Measurements from ENCODE around the gene C7orf25.

The C7orf25 gene

DNA sequence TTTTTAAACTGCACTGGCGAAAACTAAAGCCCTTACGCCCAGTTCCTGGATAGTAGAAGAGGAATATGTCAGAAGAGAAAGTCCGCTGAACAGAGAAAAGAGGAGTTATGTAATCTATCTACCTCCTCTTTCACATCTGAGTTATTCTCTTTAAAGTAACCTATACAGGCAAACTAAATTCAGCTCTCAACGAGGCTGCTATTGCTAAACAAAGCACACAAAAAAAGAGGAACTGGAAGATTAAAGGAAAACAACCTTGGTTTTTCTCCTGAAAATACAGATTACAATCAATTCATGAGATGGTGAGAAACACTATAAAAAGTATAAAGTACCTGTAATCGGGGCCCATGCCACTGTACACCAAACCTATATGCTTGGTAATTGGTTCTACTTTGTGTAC, 14.3 kb upstream of the C7orf25 start:
- Histone ChIP-seq H3K9me3 (ENCODE audit: low read length) (no peaks in the 10 kb centered on the region), H3K9ac (ENCODE audit: low read length) (no peak overlapping the region), H3K27me3 (ENCODE audit: control insufficient read depth in 1 of 2, insufficient read depth in 2 of 2, low read length in 2 of 2) (no peaks in the 10 kb centered on the region), H3K36me3 (ENCODE audit: insufficient read depth, low read length) (peaks cover 48% of the 10 kb centered on the region), H3K4me1 (ENCODE audit: insufficient read depth, low read length) (peaks cover 22% of the 10 kb centered on the region), H3K4me3 (ENCODE audit: low read depth in 1 of 2, low read length in 2 of 2) (no peak overlapping the region), H3K27ac (ENCODE audit: low read depth, low read length) (no peak overlapping the region)

- no peak overlapping the region for H3K27ac ChIP-seq (ENCODE audit: low read depth, low read length)
- no peak overlapping the region for H3K9ac ChIP-seq (ENCODE audit: low read length)
- peaks cover 18% of the 10 kb centered on the region for H3K4me1 ChIP-seq (ENCODE audit: insufficient read depth, low read length)
- peaks cover 48% of the 10 kb centered on the region for H3K36me3 ChIP-seq (ENCODE audit: insufficient read depth, low read length)
- H3K27me3 ChIP-seq (ENCODE audit: control insufficient read depth in 1 of 2, insufficient read depth in 2 of 2, low read length in 2 of 2), result no peaks in the 10 kb centered on the region
- H3K9me3 ChIP-seq (ENCODE audit: low read length), result no peaks in the 10 kb centered on the region
- no peak overlapping the region for H3K4me3 ChIP-seq (ENCODE audit: low read depth in 1 of 2, low read length in 2 of 2)
Observed at GRCh38 chr7:42925630-42926029, 13.8 kb upstream of the C7orf25 start.

DNA sequence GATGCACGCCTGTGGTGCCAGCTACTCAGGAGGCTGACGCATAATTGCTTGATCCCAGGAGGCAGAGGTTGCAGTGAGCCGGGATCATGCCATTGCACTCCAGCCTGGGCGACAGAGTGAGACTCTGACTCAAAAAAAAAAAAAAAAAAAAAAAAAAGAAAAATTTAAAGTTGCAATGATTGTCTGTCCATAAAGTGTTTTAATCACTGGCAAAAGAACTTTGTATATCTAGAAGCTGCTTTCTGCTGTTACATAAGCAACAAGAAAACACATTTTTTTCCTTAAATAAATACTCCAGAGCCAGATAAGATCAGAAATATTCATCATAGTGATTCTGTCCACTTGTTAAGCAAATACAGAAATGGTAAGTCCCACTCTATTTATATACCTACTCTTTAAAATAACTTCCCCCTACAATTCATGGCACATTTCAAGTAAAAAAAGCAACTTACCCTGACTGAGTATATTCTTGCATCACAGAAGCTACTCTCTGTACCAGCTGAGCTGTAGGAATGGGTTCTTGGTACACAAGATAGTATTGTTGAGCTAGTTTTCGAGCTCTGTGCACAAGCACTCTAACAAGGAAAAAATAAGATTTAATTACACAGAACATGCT, 12.5 kb upstream of the C7orf25 start:
- Histone ChIP-seq H3K4me3 (ENCODE audit: low read depth in 1 of 2, low read length in 2 of 2) (no peak overlapping the region), H3K27ac (ENCODE audit: low read depth, low read length) (no peak overlapping the region), H3K9ac (ENCODE audit: low read length) (no peak overlapping the region)

DNA sequence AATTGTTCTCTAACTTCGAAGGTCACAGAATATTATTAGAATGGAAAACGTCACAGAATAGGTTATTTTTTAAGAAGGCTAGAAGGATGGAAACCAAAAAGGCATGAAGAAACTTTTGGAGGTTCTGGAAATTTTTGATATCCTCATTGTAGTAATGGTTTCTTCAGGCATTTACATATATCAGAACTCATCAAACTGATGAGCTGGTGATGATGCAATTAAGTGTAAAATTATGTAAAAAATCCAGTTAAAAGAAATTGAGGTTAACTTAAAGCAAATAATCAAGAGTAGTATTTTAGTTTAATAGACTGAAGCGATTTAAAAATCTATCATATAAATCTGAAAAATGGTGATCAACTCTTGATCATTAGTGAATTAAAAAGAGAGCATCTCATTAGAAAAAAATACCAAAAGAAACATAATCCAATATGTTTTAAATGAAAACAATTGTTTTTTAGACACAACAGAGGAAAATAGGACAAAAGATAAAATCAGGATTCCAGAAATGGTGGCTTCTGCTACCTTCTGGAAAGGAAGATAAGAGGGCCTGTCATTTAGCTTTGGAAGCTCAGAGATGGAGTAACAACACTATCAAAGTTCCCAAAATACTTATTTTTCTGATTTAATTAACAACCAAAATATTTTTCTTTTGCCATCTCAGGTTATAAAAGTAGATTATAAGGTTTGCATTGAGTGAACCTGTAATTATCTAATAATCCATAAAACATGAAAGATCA, 10.3 kb upstream of the C7orf25 start:
- Histone ChIP-seq H3K27me3 (ENCODE audit: control insufficient read depth in 1 of 2, insufficient read depth in 2 of 2, low read length in 2 of 2) (no peaks in the 10 kb centered on the region), H3K9ac (ENCODE audit: low read length) (no peak overlapping the region), H3K9me3 (ENCODE audit: low read length) (no peaks in the 10 kb centered on the region), H3K4me1 (ENCODE audit: insufficient read depth, low read length) (no peaks in the 10 kb centered on the region), H3K36me3 (ENCODE audit: insufficient read depth, low read length) (peaks cover 68% of the 10 kb centered on the region), H3K27ac (ENCODE audit: low read depth, low read length) (no peak overlapping the region), H3K4me3 (ENCODE audit: low read depth in 1 of 2, low read length in 2 of 2) (no peak overlapping the region)

More for the DNA sequence above, 12.5 kb upstream of the C7orf25 start:
- Histone ChIP-seq H3K4me1 (ENCODE audit: insufficient read depth, low read length) (peaks cover 5% of the 10 kb centered on the region), H3K9me3 (ENCODE audit: low read length) (no peaks in the 10 kb centered on the region), H3K27me3 (ENCODE audit: control insufficient read depth in 1 of 2, insufficient read depth in 2 of 2, low read length in 2 of 2) (no peaks in the 10 kb centered on the region), H3K36me3 (ENCODE audit: insufficient read depth, low read length) (peaks cover 57% of the 10 kb centered on the region)

GRCh38 chr7:42915356-42915755, 3.5 kb upstream of the C7orf25 start:
- Histone ChIP-seq H3K27ac (ENCODE audit: low read depth, low read length) (no peak overlapping the region), H3K9me3 (ENCODE audit: low read length) (no peaks in the 10 kb centered on the region), H3K9ac (ENCODE audit: low read length) (no peak overlapping the region), H3K27me3 (ENCODE audit: control insufficient read depth in 1 of 2, insufficient read depth in 2 of 2, low read length in 2 of 2) (no peaks in the 10 kb centered on the region), H3K4me1 (ENCODE audit: insufficient read depth, low read length) (peaks cover 14% of the 10 kb centered on the region), H3K4me3 (ENCODE audit: low read depth in 1 of 2, low read length in 2 of 2) (no peak overlapping the region), H3K36me3 (ENCODE audit: insufficient read depth, low read length) (peaks cover 25% of the 10 kb centered on the region)

- H3K4me1 ChIP-seq (ENCODE audit: insufficient read depth, low read length), result peaks cover 14% of the 10 kb centered on the region
- H3K27me3 ChIP-seq (ENCODE audit: control insufficient read depth in 1 of 2, insufficient read depth in 2 of 2, low read length in 2 of 2), result no peaks in the 10 kb centered on the region
- H3K27ac ChIP-seq (ENCODE audit: low read depth, low read length), result no peak overlapping the region
- no peak overlapping the region for H3K9ac ChIP-seq (ENCODE audit: low read length)
- no peak overlapping the region for H3K4me3 ChIP-seq (ENCODE audit: low read depth in 1 of 2, low read length in 2 of 2)
- H3K9me3 ChIP-seq (ENCODE audit: low read length), result no peaks in the 10 kb centered on the region
- H3K36me3 ChIP-seq (ENCODE audit: insufficient read depth, low read length), result peaks cover 17% of the 10 kb centered on the region
Observed at GRCh38 chr7:42914421-42915045, 2.7 kb upstream of the C7orf25 start.

DNA sequence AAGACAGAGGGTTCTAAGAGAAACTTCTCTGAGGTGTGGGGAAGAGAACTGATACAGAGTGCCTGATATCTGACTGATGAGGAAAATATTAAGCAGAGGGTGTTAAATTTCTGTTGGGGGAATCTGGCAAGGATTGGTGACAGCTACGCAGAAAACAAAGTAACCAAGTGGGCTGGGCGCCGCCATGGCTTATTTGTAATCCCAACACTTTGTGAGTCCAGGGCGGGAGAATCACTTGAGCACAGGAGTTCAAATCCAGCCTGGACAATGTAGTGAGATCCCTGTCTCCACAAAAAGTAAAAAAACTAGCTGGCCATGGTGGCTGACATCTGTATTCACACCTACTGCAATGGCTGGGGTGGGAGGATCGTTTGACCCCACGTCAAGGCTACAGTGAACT, 2.1 kb upstream of the C7orf25 start:
- Histone ChIP-seq H3K4me1 (ENCODE audit: insufficient read depth, low read length) (peaks cover 14% of the 10 kb centered on the region), H3K4me3 (ENCODE audit: low read depth in 1 of 2, low read length in 2 of 2) (no peak overlapping the region), H3K9me3 (ENCODE audit: low read length) (no peaks in the 10 kb centered on the region), H3K9ac (ENCODE audit: low read length) (no peak overlapping the region), H3K36me3 (ENCODE audit: insufficient read depth, low read length) (peaks cover 13% of the 10 kb centered on the region), H3K27ac (ENCODE audit: low read depth, low read length) (no peak overlapping the region), H3K27me3 (ENCODE audit: control insufficient read depth in 1 of 2, insufficient read depth in 2 of 2, low read length in 2 of 2) (no peaks in the 10 kb centered on the region)

- Histone ChIP-seq H3K4me3 (ENCODE audit: low read depth in 1 of 2, low read length in 2 of 2) (no peak overlapping the region), H3K4me1 (ENCODE audit: insufficient read depth, low read length) (peaks cover 14% of the 10 kb centered on the region), H3K27ac (ENCODE audit: low read depth, low read length) (no peak overlapping the region), H3K36me3 (ENCODE audit: insufficient read depth, low read length) (peaks cover 11% of the 10 kb centered on the region), H3K27me3 (ENCODE audit: control insufficient read depth in 1 of 2, insufficient read depth in 2 of 2, low read length in 2 of 2) (no peaks in the 10 kb centered on the region), H3K9ac (ENCODE audit: low read length) (no peak overlapping the region), H3K9me3 (ENCODE audit: low read length) (no peaks in the 10 kb centered on the region)
Observed at GRCh38 chr7:42913591-42913990, 1.7 kb upstream of the C7orf25 start.

- H3K4me1 ChIP-seq (ENCODE audit: insufficient read depth, low read length), result peaks cover 14% of the 10 kb centered on the region
Observed at GRCh38 chr7:42910306-42910705, 1.6 kb downstream of the C7orf25 start.

GRCh38 chr7:42907316-42907715, 4.6 kb downstream of the C7orf25 start:
- H3K9ac ChIP-seq (ENCODE audit: low read length), result no peak overlapping the region
- no peaks in the 10 kb centered on the region for H3K27me3 ChIP-seq (ENCODE audit: control insufficient read depth in 1 of 2, insufficient read depth in 2 of 2, low read length in 2 of 2)

More at GRCh38 chr7:42910306-42910705, 1.6 kb downstream of the C7orf25 start:
- no peak overlapping the region for H3K4me3 ChIP-seq (ENCODE audit: low read depth in 1 of 2, low read length in 2 of 2)
- no peak overlapping the region for H3K9ac ChIP-seq (ENCODE audit: low read length)
- H3K27me3 ChIP-seq (ENCODE audit: control insufficient read depth in 1 of 2, insufficient read depth in 2 of 2, low read length in 2 of 2), result no peaks in the 10 kb centered on the region
- no peaks in the 10 kb centered on the region for H3K9me3 ChIP-seq (ENCODE audit: low read length)
- H3K27ac ChIP-seq (ENCODE audit: low read depth, low read length), result no peak overlapping the region
- no peaks in the 10 kb centered on the region for H3K36me3 ChIP-seq (ENCODE audit: insufficient read depth, low read length)

DNA sequence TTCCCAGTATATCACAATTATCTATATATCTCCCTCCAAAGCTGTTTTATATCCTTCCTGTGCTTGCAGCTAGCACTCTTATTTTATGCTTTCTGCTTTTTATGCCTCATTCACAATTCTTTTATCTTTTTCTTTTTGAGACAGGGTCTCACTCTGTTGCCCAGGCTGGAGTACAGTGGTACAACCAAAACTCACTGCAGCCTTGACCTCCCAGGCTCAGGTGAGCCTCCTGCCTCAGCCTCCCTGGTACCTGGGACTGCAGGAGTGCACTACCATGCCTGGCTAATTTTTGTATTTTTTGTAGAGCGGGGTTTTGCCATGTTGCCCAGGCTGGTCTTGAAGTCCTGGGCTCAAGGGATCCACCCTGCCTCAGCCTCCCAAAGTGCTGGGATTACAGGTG, 5.7 kb downstream of the C7orf25 start:
- Histone ChIP-seq H3K27ac (ENCODE audit: low read depth, low read length) (no peak overlapping the region), H3K27me3 (ENCODE audit: control insufficient read depth in 1 of 2, insufficient read depth in 2 of 2, low read length in 2 of 2) (no peaks in the 10 kb centered on the region), H3K36me3 (ENCODE audit: insufficient read depth, low read length) (no peaks in the 10 kb centered on the region), H3K4me3 (ENCODE audit: low read depth in 1 of 2, low read length in 2 of 2) (no peak overlapping the region), H3K9ac (ENCODE audit: low read length) (no peak overlapping the region), H3K9me3 (ENCODE audit: low read length) (no peaks in the 10 kb centered on the region), H3K4me1 (ENCODE audit: insufficient read depth, low read length) (peaks cover 9% of the 10 kb centered on the region)

More at GRCh38 chr7:42907316-42907715, 4.6 kb downstream of the C7orf25 start:
- no peak overlapping the region for H3K27ac ChIP-seq (ENCODE audit: low read depth, low read length)
- no peak overlapping the region for H3K4me3 ChIP-seq (ENCODE audit: low read depth in 1 of 2, low read length in 2 of 2)
- peaks cover 11% of the 10 kb centered on the region for H3K4me1 ChIP-seq (ENCODE audit: insufficient read depth, low read length)
- no peaks in the 10 kb centered on the region for H3K9me3 ChIP-seq (ENCODE audit: low read length)
- no peaks in the 10 kb centered on the region for H3K36me3 ChIP-seq (ENCODE audit: insufficient read depth, low read length)
